Liver (tissue), 9 donors: Measurements from ENCODE around the gene ALPI. TPM values are rescaled to one million over a fixed set of nuclear protein-coding genes. Genes with fewer than 3 reads are reported as not detected.

ENCODE experiments used
- DNase-seq: peaks from one replicate; pipeline ENCODE4 v3.0.0-alpha.2; 2017; ENCODE audit warnings: low spot score
- H3K27ac ChIP-seq, 2 donors: one replicate each; pipeline ENCODE4 v1.7.0; 2013; ENCODE audit warnings: inconsistent platforms in 2 of 2, low read length in 2 of 2, control low read depth in 1 of 2, low read depth in 1 of 2, mild to moderate bottlenecking in 1 of 2
- H3K27me3 ChIP-seq, 4 donors: one replicate each; pipeline versions ENCODE4 v1.6.1 to v1.7.0; 2013; ENCODE audit warnings: low read length in 3 of 4, inconsistent platforms in 1 of 4, mild to moderate bottlenecking in 1 of 4, moderate library complexity in 1 of 4; ENCODE audit not compliant: control insufficient read depth in 4 of 4, insufficient read depth in 4 of 4
- H3K36me3 ChIP-seq, 4 donors: one replicate each; pipeline versions ENCODE4 v1.6.1 to v1.7.0; 2013; ENCODE audit warnings: low read length in 3 of 4, mild to moderate bottlenecking in 3 of 4, low read depth in 1 of 4, moderate library complexity in 1 of 4; ENCODE audit not compliant: control insufficient read depth in 4 of 4, insufficient read depth in 3 of 4
- H3K4me1 ChIP-seq, 4 donors: one replicate each; pipeline versions ENCODE4 v1.6.1 to v1.7.0; 2013; ENCODE audit warnings: low read length in 3 of 4, mild to moderate bottlenecking in 3 of 4, moderate library complexity in 1 of 4; ENCODE audit not compliant: control insufficient read depth in 4 of 4, insufficient read depth in 4 of 4
- H3K4me3 ChIP-seq, 3 donors: one replicate each; pipeline versions ENCODE4 v1.6.1 to v1.7.0; 2013; ENCODE audit warnings: low read length in 3 of 3, control low read depth in 1 of 3, low read depth in 1 of 3, mild to moderate bottlenecking in 1 of 3
- H3K9ac ChIP-seq, 2 donors: one replicate each; pipeline ENCODE4 v1.7.0; 2013; ENCODE audit warnings: low read length in 2 of 2, mild to moderate bottlenecking in 2 of 2, moderate library complexity in 2 of 2, control low read depth in 1 of 2, low read depth in 1 of 2
- H3K9me3 ChIP-seq, 4 donors: one replicate each; pipeline versions ENCODE4 v1.6.1 to v1.7.0; 2013; ENCODE audit warnings: low read length in 3 of 4; ENCODE audit not compliant: control insufficient read depth in 4 of 4
- FOXA1 ChIP-seq: IDR thresholded peaks from 2 replicates; pipeline ENCODE4 v1.6.1; 2016; ENCODE audit warnings: antibody characterized with exemption
- GABPA ChIP-seq, 2 donors: IDR thresholded peaks in 1 of 2; conservative IDR thresholded peaks in 1 of 2; 2 replicates each; pipeline ENCODE4 v1.6.1; 2016; ENCODE audit warnings: antibody characterized with exemption in 2 of 2, mild to moderate bottlenecking in 1 of 2, moderate library complexity in 1 of 2
- HNF4A ChIP-seq, 2 donors: conservative IDR thresholded peaks; 2 replicates each; pipeline ENCODE4 v1.6.1; 2016; ENCODE audit warnings: antibody characterized with exemption in 2 of 2, mild to moderate bottlenecking in 2 of 2
- JUND ChIP-seq, 2 donors: IDR thresholded peaks; 2 replicates each; pipeline ENCODE4 v1.6.1; 2016; ENCODE audit warnings: antibody characterized with exemption in 2 of 2
- RAD21 ChIP-seq, 2 donors: IDR thresholded peaks; 2 replicates each; pipeline ENCODE4 v1.6.1; 2016; ENCODE audit warnings: antibody characterized with exemption in 2 of 2, mild to moderate bottlenecking in 2 of 2
- RXRA ChIP-seq, 2 donors: IDR thresholded peaks; 2 replicates each; pipeline ENCODE4 v1.6.1; 2017 to 2018; ENCODE audit warnings: antibody characterized with exemption in 2 of 2, mild to moderate bottlenecking in 1 of 2
- SP1 ChIP-seq: IDR thresholded peaks from 2 replicates; pipeline ENCODE4 v1.6.1; 2018; ENCODE audit warnings: antibody characterized with exemption, mild to moderate bottlenecking
- YY1 ChIP-seq: IDR thresholded peaks from 2 replicates; pipeline ENCODE4 v1.6.1; 2016; ENCODE audit warnings: antibody characterized with exemption, mild to moderate bottlenecking
- WGBS: extraction: QIAGEN DNeasy Blood & Tissue Kit; methylation state at CpG from one replicate; pipeline ENCODE4 v1.1.7; 2013; 5-methylcytosine and 5-hydroxymethylcytosine counted together
- polyA plus RNA-seq, 2 donors: library from polyadenylated mRNA; stranded (reverse) in 1 of 2; unstranded in 1 of 2; fragments of 200-250 nt in 1 of 2; fragments of >200 nt in 1 of 2; fragmentation: Nextera tagmentation in 1 of 2; extraction: Ambion mirVana in 1 of 2; gene quantifications; one replicate each; pipeline versions ENCODE4 v1.2.1 to v1.2.3, GENCODE V29; 2013 to 2015
- total RNA-seq, 2 donors: library from RNA; depleted of rRNA; stranded (reverse); fragments of >200 nt; gene quantifications; one replicate each; pipeline ENCODE4 v1.2.3, GENCODE V29; 2014
- TF ChIP-seq, protein P1 (sequence below): IDR thresholded peaks from 2 replicates; pipeline ENCODE4 v1.6.1; 2016; ENCODE audit warnings: antibody characterized with exemption, mild to moderate bottlenecking
- donor health status: healthy.
- donor health status: healthy.
- donor health status: healthy.
- donor health status: healthy.
- donor health status: healthy.

Gene ALPI
- total and polyA plus RNA-seq, 4 donors: 0.02 TPM; not detected in 3

DNA sequence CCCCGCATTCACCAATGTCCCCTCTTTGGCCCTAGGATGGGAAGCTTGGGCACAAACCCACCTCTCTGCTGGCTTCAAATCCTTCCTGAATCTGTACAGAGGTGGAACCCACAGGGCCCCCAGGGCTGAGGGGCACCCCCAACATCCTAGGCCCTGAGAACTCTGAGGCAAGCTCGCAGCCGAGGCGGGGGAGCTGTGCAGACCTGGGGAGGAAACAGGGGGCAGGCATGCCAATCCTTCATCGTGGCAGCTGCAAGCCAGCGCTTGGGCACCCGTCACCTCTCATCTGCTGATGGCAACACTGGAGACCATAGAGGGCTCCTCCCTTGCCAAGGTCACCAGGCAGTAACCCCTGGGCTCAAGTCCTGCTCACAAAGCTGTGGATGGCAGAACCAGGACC, 20.8 kb downstream of the ALPI start:
- no peak overlapping the region for H3K4me3 ChIP-seq
- H3K36me3 ChIP-seq: no peaks in the 10 kb centered on the region
- TF ChIP-seq SP1 (no peak), GABPA (IDR thresholded peaks at IDR 0.05 in 1 of 2, conservative IDR thresholded peaks at IDR 0.05 in 1 of 2) (no peak), HNF4A (conservative IDR thresholded peaks at IDR 0.05) (no peak)
- TF ChIP-seq, protein P1, sequence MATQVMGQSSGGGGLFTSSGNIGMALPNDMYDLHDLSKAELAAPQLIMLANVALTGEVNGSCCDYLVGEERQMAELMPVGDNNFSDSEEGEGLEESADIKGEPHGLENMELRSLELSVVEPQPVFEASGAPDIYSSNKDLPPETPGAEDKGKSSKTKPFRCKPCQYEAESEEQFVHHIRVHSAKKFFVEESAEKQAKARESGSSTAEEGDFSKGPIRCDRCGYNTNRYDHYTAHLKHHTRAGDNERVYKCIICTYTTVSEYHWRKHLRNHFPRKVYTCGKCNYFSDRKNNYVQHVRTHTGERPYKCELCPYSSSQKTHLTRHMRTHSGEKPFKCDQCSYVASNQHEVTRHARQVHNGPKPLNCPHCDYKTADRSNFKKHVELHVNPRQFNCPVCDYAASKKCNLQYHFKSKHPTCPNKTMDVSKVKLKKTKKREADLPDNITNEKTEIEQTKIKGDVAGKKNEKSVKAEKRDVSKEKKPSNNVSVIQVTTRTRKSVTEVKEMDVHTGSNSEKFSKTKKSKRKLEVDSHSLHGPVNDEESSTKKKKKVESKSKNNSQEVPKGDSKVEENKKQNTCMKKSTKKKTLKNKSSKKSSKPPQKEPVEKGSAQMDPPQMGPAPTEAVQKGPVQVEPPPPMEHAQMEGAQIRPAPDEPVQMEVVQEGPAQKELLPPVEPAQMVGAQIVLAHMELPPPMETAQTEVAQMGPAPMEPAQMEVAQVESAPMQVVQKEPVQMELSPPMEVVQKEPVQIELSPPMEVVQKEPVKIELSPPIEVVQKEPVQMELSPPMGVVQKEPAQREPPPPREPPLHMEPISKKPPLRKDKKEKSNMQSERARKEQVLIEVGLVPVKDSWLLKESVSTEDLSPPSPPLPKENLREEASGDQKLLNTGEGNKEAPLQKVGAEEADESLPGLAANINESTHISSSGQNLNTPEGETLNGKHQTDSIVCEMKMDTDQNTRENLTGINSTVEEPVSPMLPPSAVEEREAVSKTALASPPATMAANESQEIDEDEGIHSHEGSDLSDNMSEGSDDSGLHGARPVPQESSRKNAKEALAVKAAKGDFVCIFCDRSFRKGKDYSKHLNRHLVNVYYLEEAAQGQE: no peak
- DNase-seq: no peak
- WGBS: 94% methylated on average over 7 of the region's 7 CpGs
- no peak overlapping the region for H3K9ac ChIP-seq
- H3K9me3 ChIP-seq: no peaks in the 10 kb centered on the region
- no peaks in the 10 kb centered on the region for H3K4me1 ChIP-seq
- no peak overlapping the region for H3K27ac ChIP-seq
- peaks cover 0 to 3% (median 0%) of the 10 kb centered on the region in 4 donors for H3K27me3 ChIP-seq

DNA sequence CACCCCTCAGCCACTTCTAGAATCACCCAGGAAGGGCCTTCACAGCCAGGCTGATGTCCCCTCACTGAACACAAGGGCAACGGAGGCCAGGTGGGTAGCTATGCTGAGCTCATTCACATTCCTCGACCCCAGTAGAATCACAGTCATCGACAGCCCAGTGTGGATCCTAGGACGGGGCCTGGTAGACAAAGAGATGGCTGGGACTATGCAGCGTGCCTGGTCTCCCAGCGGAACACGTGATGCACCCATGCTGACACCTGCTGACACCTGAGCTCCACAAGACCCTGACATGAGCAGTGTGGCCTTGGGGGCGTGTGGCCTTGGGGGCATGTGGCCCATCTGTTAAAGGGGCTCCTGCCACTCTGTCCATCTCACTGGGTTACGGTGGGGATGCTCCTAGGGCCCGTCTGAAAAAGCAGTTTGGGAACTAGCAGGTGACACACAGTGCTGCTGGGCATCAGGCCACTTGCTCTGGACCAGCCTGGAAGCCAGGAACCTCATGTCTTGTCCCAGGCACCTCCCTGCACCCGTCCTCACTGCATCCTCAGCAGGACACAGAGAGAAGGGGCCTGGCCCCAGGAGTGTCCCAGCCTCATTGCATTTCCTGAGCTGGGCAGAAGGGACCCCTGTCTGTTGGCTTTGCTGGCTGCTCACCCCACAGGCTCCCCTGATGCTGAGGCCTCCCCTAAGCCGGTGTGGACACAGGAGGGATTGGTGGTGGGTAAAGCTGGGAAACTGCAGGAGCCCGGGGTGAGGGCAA, 22.0 kb downstream of the ALPI start:
- Histone ChIP-seq H3K36me3 (no peaks in the 10 kb centered on the region), H3K27me3 (peaks cover 0 to 3% (median 0%) of the 10 kb centered on the region in 4 donors), H3K9ac (no peak overlapping the region), H3K4me3 (no peak overlapping the region), H3K9me3 (no peaks in the 10 kb centered on the region), H3K4me1 (no peaks in the 10 kb centered on the region), H3K27ac (no peak overlapping the region)
- DNase-seq: no peak
- no peak for TF ChIP-seq JUND (IDR thresholded peaks at IDR 0.05)
- no peak for TF ChIP-seq YY1
- TF ChIP-seq GABPA (IDR thresholded peaks at IDR 0.05 in 1 of 2, conservative IDR thresholded peaks at IDR 0.05 in 1 of 2): no peak
- TF ChIP-seq, protein P1: no peak
- no peak for TF ChIP-seq FOXA1
- no peak for TF ChIP-seq RXRA (IDR thresholded peaks at IDR 0.05)
- no peak for TF ChIP-seq SP1
- TF ChIP-seq RAD21 (IDR thresholded peaks at IDR 0.05): no peak
- 90% methylated on average over 13 of the region's 13 CpGs for WGBS
